Liver (tissue), 9 donors: ENCODE data around the gene C1R. TPM values are rescaled to one million over a fixed set of nuclear protein-coding genes. Genes with fewer than 3 reads are reported as not detected.
A peak's percentile ranks its signal among the peaks of the same experiment; 100 is the strongest.

Source experiments
- DNase-seq: peaks from one replicate; pipeline ENCODE4 v3.0.0-alpha.2; 2017; ENCODE audit warnings: low spot score
- H3K27ac ChIP-seq, 2 donors: one replicate each; pipeline ENCODE4 v1.7.0; 2013; ENCODE audit warnings: inconsistent platforms in 2 of 2, low read length in 2 of 2, control low read depth in 1 of 2, low read depth in 1 of 2, mild to moderate bottlenecking in 1 of 2
- H3K27me3 ChIP-seq, 4 donors: one replicate each; pipeline versions ENCODE4 v1.6.1 to v1.7.0; 2013; ENCODE audit warnings: low read length in 3 of 4, inconsistent platforms in 1 of 4, mild to moderate bottlenecking in 1 of 4, moderate library complexity in 1 of 4; ENCODE audit not compliant: control insufficient read depth in 4 of 4, insufficient read depth in 4 of 4
- H3K36me3 ChIP-seq, 4 donors: one replicate each; pipeline versions ENCODE4 v1.6.1 to v1.7.0; 2013; ENCODE audit warnings: low read length in 3 of 4, mild to moderate bottlenecking in 3 of 4, low read depth in 1 of 4, moderate library complexity in 1 of 4; ENCODE audit not compliant: control insufficient read depth in 4 of 4, insufficient read depth in 3 of 4
- H3K4me1 ChIP-seq, 4 donors: one replicate each; pipeline versions ENCODE4 v1.6.1 to v1.7.0; 2013; ENCODE audit warnings: low read length in 3 of 4, mild to moderate bottlenecking in 3 of 4, moderate library complexity in 1 of 4; ENCODE audit not compliant: control insufficient read depth in 4 of 4, insufficient read depth in 4 of 4
- H3K4me3 ChIP-seq, 3 donors: one replicate each; pipeline versions ENCODE4 v1.6.1 to v1.7.0; 2013; ENCODE audit warnings: low read length in 3 of 3, control low read depth in 1 of 3, low read depth in 1 of 3, mild to moderate bottlenecking in 1 of 3
- H3K9ac ChIP-seq, 2 donors: one replicate each; pipeline ENCODE4 v1.7.0; 2013; ENCODE audit warnings: low read length in 2 of 2, mild to moderate bottlenecking in 2 of 2, moderate library complexity in 2 of 2, control low read depth in 1 of 2, low read depth in 1 of 2
- H3K9me3 ChIP-seq, 4 donors: one replicate each; pipeline versions ENCODE4 v1.6.1 to v1.7.0; 2013; ENCODE audit warnings: low read length in 3 of 4; ENCODE audit not compliant: control insufficient read depth in 4 of 4
- ATF3 ChIP-seq: IDR thresholded peaks from 2 replicates; pipeline ENCODE4 v1.6.1; 2016; ENCODE audit warnings: antibody characterized with exemption
- CTCF ChIP-seq: fragments of 150-350 bp; IDR thresholded peaks from 2 replicates; pipeline ENCODE4 v1.5.1; 2017; ENCODE audit warnings: improper control_type of control experiment, low read depth, low read length; ENCODE audit not compliant: missing input control
- EGR1 ChIP-seq, 2 donors: IDR thresholded peaks; 2 replicates each; pipeline ENCODE4 v1.6.1; 2016 to 2018; ENCODE audit warnings: antibody characterized with exemption in 2 of 2, low read depth in 2 of 2
- FOXA1 ChIP-seq: IDR thresholded peaks from 2 replicates; pipeline ENCODE4 v1.6.1; 2016; ENCODE audit warnings: antibody characterized with exemption
- FOXA2 ChIP-seq: IDR thresholded peaks from 2 replicates; pipeline ENCODE4 v1.6.1; 2016; ENCODE audit warnings: antibody characterized with exemption
- GABPA ChIP-seq, 2 donors: IDR thresholded peaks in 1 of 2; conservative IDR thresholded peaks in 1 of 2; 2 replicates each; pipeline ENCODE4 v1.6.1; 2016; ENCODE audit warnings: antibody characterized with exemption in 2 of 2, mild to moderate bottlenecking in 1 of 2, moderate library complexity in 1 of 2
- HNF4A ChIP-seq, 2 donors: conservative IDR thresholded peaks; 2 replicates each; pipeline ENCODE4 v1.6.1; 2016; ENCODE audit warnings: antibody characterized with exemption in 2 of 2, mild to moderate bottlenecking in 2 of 2
- HNF4G ChIP-seq: IDR thresholded peaks from 2 replicates; pipeline ENCODE4 v1.6.1; 2016; ENCODE audit warnings: antibody characterized with exemption
- JUND ChIP-seq, 2 donors: IDR thresholded peaks; 2 replicates each; pipeline ENCODE4 v1.6.1; 2016; ENCODE audit warnings: antibody characterized with exemption in 2 of 2
- MAX ChIP-seq: IDR thresholded peaks from 2 replicates; pipeline ENCODE4 v1.6.1; 2016; ENCODE audit warnings: antibody characterized with exemption
- NR2F2 ChIP-seq: IDR thresholded peaks from 2 replicates; pipeline ENCODE4 v1.6.1; 2016; ENCODE audit warnings: antibody characterized with exemption
- RAD21 ChIP-seq, 2 donors: IDR thresholded peaks; 2 replicates each; pipeline ENCODE4 v1.6.1; 2016; ENCODE audit warnings: antibody characterized with exemption in 2 of 2, mild to moderate bottlenecking in 2 of 2
- REST ChIP-seq: IDR thresholded peaks from 2 replicates; pipeline ENCODE4 v1.6.1; 2016; ENCODE audit warnings: antibody characterized with exemption, mild to moderate bottlenecking
- RXRA ChIP-seq, 2 donors: IDR thresholded peaks; 2 replicates each; pipeline ENCODE4 v1.6.1; 2017 to 2018; ENCODE audit warnings: antibody characterized with exemption in 2 of 2, mild to moderate bottlenecking in 1 of 2
- SP1 ChIP-seq: IDR thresholded peaks from 2 replicates; pipeline ENCODE4 v1.6.1; 2018; ENCODE audit warnings: antibody characterized with exemption, mild to moderate bottlenecking
- TAF1 ChIP-seq: conservative IDR thresholded peaks from 2 replicates; pipeline ENCODE4 v1.6.1; 2016; ENCODE audit warnings: antibody characterized with exemption, mild to moderate bottlenecking
- YY1 ChIP-seq: IDR thresholded peaks from 2 replicates; pipeline ENCODE4 v1.6.1; 2016; ENCODE audit warnings: antibody characterized with exemption, mild to moderate bottlenecking
- ZBTB33 ChIP-seq: IDR thresholded peaks from 2 replicates; pipeline ENCODE4 v1.6.1; 2016; ENCODE audit warnings: antibody characterized with exemption
- WGBS: extraction: QIAGEN DNeasy Blood & Tissue Kit; methylation state at CpG from one replicate; pipeline ENCODE4 v1.1.7; 2013; 5-methylcytosine and 5-hydroxymethylcytosine counted together
- polyA plus RNA-seq, 2 donors: library from polyadenylated mRNA; stranded (reverse) in 1 of 2; unstranded in 1 of 2; fragments of 200-250 nt in 1 of 2; fragments of >200 nt in 1 of 2; fragmentation: Nextera tagmentation in 1 of 2; extraction: Ambion mirVana in 1 of 2; gene quantifications; one replicate each; pipeline versions ENCODE4 v1.2.1 to v1.2.3, GENCODE V29; 2013 to 2015
- total RNA-seq, 2 donors: library from RNA; depleted of rRNA; stranded (reverse); fragments of >200 nt; gene quantifications; one replicate each; pipeline ENCODE4 v1.2.3, GENCODE V29; 2014
- donor health status: healthy.
- donor health status: healthy.
- donor health status: healthy.
- donor health status: healthy.
- donor health status: healthy.

C1R gene
- total and polyA plus RNA-seq, 4 donors = 211 to 1,822 (median 1,153) TPM

- no peak for TF ChIP-seq REST
Measured at GRCh38 chr12:7073946-7074345, 18.3 kb downstream of the C1R start (continued).

GRCh38 chr12:7072554-7072953 is 19.7 kb downstream of the C1R start:
- Histone ChIP-seq H3K9ac (no peak overlapping the region), H3K9me3 (no peaks in the 10 kb centered on the region), H3K4me3 (no peak overlapping the region), H3K27ac (peak overlapping the region; percentile 12 to 58), H3K4me1 (peaks cover 16 to 60% (median 48%) of the 10 kb centered on the region in 4 donors), H3K27me3 (no peaks in the 10 kb centered on the region), H3K36me3 (peaks cover 6 to 28% (median 21%) of the 10 kb centered on the region in 4 donors)
- WGBS = 74% methylated on average over 6 of the region's 6 CpGs
- no peak for TF ChIP-seq RXRA (IDR thresholded peaks at IDR 0.05)
- TF ChIP-seq SP1 = no peak
- TF ChIP-seq RAD21 (IDR thresholded peaks at IDR 0.05) = no peak
- no peak for TF ChIP-seq YY1
- TF ChIP-seq JUND (IDR thresholded peaks at IDR 0.05) = no peak
- no peak for TF ChIP-seq CTCF
- TF ChIP-seq ATF3 = no peak
- no peak for TF ChIP-seq EGR1 (IDR thresholded peaks at IDR 0.05; ENCODE audit: low read depth in 2 of 2)
- TF ChIP-seq HNF4A (conservative IDR thresholded peaks at IDR 0.05) = no peak
- TF ChIP-seq TAF1 = no peak
- no peak for TF ChIP-seq FOXA2
- no peak for TF ChIP-seq NR2F2
- TF ChIP-seq MAX = no peak
- no peak for TF ChIP-seq REST
- TF ChIP-seq FOXA1 = no peak
- TF ChIP-seq GABPA (IDR thresholded peaks at IDR 0.05 in 1 of 2, conservative IDR thresholded peaks at IDR 0.05 in 1 of 2) = no peak
- no peak for TF ChIP-seq HNF4G
- no peak for TF ChIP-seq ZBTB33
- no peak for DNase-seq
